Effector memory CD8-positive, alpha-beta T cell (primary cell): ENCODE data around the gene PPIF.

Experiments
- ATAC-seq: fragments of 150-1000 bp; cut with Tn5 transposase; replicated peaks from 2 replicates; pipeline ENCODE4 v1.10.0; 2021; ENCODE audit warnings: mild to moderate bottlenecking, moderate library complexity
- DNase-seq, 3 experiments: peaks; one replicate each; pipeline ENCODE4 v3.0.0; 2021
- H3K27ac Mint-ChIP-seq, 2 donors: one replicate each; pipeline ENCODE4 v1.8.0; 2022; ENCODE audit warnings: mild to moderate bottlenecking in 2 of 2, mixed read lengths in 2 of 2, moderate library complexity in 2 of 2
- H3K27me3 Mint-ChIP-seq, 2 donors: one replicate each; pipeline ENCODE4 v1.8.0; 2022; ENCODE audit warnings: mixed read lengths in 2 of 2
- H3K36me3 Mint-ChIP-seq: one replicate; pipeline ENCODE4 v1.8.0; 2022; ENCODE audit warnings: mild to moderate bottlenecking, moderate library complexity, mixed read lengths; ENCODE audit not compliant: insufficient read depth
- H3K4me1 Mint-ChIP-seq, 2 donors: one replicate each; pipeline ENCODE4 v1.8.0; 2022; ENCODE audit warnings: low read depth in 2 of 2, mixed read lengths in 2 of 2
- H3K4me3 Mint-ChIP-seq, 2 donors: one replicate each; pipeline ENCODE4 v1.8.0; 2022; ENCODE audit warnings: mild to moderate bottlenecking in 2 of 2, mixed read lengths in 2 of 2, moderate library complexity in 2 of 2
- H3K9me3 Mint-ChIP-seq, 2 donors: one replicate each; pipeline ENCODE4 v1.8.0; 2022; ENCODE audit warnings: mixed read lengths in 2 of 2

Gene PPIF

GRCh38 chr10:79379512-79380124, 32.3 kb downstream of the PPIF start:
- Mint-ChIP-seq H3K27ac (no peak overlapping the region), H3K4me3 (no peak overlapping the region), H3K4me1 (peaks cover 2% of the 10 kb centered on the region in 2 donors), H3K27me3 (no peaks in the 10 kb centered on the region), H3K9me3 (no peaks in the 10 kb centered on the region), H3K36me3 (no peaks in the 10 kb centered on the region)
- DNase-seq (no peak), ATAC-seq (no peak)

GRCh38 chr10:79380125-79380945, 33.1 kb downstream of the PPIF start:
- no peak for DNase-seq
- Mint-ChIP-seq H3K27ac (no peak overlapping the region), H3K4me1 (no peaks in the 10 kb centered on the region), H3K36me3 (no peaks in the 10 kb centered on the region), H3K9me3 (no peaks in the 10 kb centered on the region), H3K4me3 (no peak overlapping the region), H3K27me3 (no peaks in the 10 kb centered on the region)
- no peak for ATAC-seq

- H3K9me3 Mint-ChIP-seq: no peaks in the 10 kb centered on the region
- DNase-seq (no peak), ATAC-seq (no peak)
- H3K4me1 Mint-ChIP-seq: no peaks in the 10 kb centered on the region
- no peak overlapping the region for H3K27ac Mint-ChIP-seq
- no peak overlapping the region for H3K4me3 Mint-ChIP-seq
- no peaks in the 10 kb centered on the region for H3K27me3 Mint-ChIP-seq
- no peaks in the 10 kb centered on the region for H3K36me3 Mint-ChIP-seq
Observed at GRCh38 chr10:79380946-79381721, 33.9 kb downstream of the PPIF start.

GRCh38 chr10:79381804-79382221, 34.5 kb downstream of the PPIF start:
- Mint-ChIP-seq H3K4me3 (no peak overlapping the region), H3K36me3 (no peaks in the 10 kb centered on the region), H3K27ac (no peak overlapping the region), H3K27me3 (no peaks in the 10 kb centered on the region), H3K9me3 (no peaks in the 10 kb centered on the region), H3K4me1 (peaks cover 0 to 1% of the 10 kb centered on the region in 2 donors)
- DNase-seq: no peak
- ATAC-seq: no peak

- no peak overlapping the region for H3K4me3 Mint-ChIP-seq
- no peak for DNase-seq
- no peaks in the 10 kb centered on the region for H3K9me3 Mint-ChIP-seq
- no peaks in the 10 kb centered on the region for H3K36me3 Mint-ChIP-seq
- H3K4me1 Mint-ChIP-seq: peaks cover 0 to 1% of the 10 kb centered on the region in 2 donors
- no peaks in the 10 kb centered on the region for H3K27me3 Mint-ChIP-seq
- H3K27ac Mint-ChIP-seq: no peak overlapping the region
- no peak for ATAC-seq
Observed at GRCh38 chr10:79382491-79382941, 35.2 kb downstream of the PPIF start.

- H3K9me3 Mint-ChIP-seq: no peaks in the 10 kb centered on the region
- H3K4me1 Mint-ChIP-seq: peaks cover 0 to 1% of the 10 kb centered on the region in 2 donors
- H3K4me3 Mint-ChIP-seq: no peak overlapping the region
- no peaks in the 10 kb centered on the region for H3K27me3 Mint-ChIP-seq
- DNase-seq: no peak
- no peaks in the 10 kb centered on the region for H3K36me3 Mint-ChIP-seq
- ATAC-seq: no peak
- no peak overlapping the region for H3K27ac Mint-ChIP-seq
Observed at GRCh38 chr10:79383974-79384606, 36.8 kb downstream of the PPIF start.

GRCh38 chr10:79384773-79385391, 37.6 kb downstream of the PPIF start:
- no peaks in the 10 kb centered on the region for H3K27me3 Mint-ChIP-seq
- no peak overlapping the region for H3K27ac Mint-ChIP-seq
- H3K9me3 Mint-ChIP-seq: no peaks in the 10 kb centered on the region
- peaks cover 0 to 1% of the 10 kb centered on the region in 2 donors for H3K4me1 Mint-ChIP-seq
- no peak for ATAC-seq
- no peaks in the 10 kb centered on the region for H3K36me3 Mint-ChIP-seq
- DNase-seq: no peak
- H3K4me3 Mint-ChIP-seq: no peak overlapping the region

GRCh38 chr10:79385392-79385795, 38.1 kb downstream of the PPIF start:
- H3K36me3 Mint-ChIP-seq: no peaks in the 10 kb centered on the region
- ATAC-seq: no peak

GRCh38 chr10:79385804-79386531, 38.7 kb downstream of the PPIF start:
- H3K36me3 Mint-ChIP-seq: no peaks in the 10 kb centered on the region
- peaks cover 0 to 2% of the 10 kb centered on the region in 2 donors for H3K4me1 Mint-ChIP-seq
- ATAC-seq (no peak), DNase-seq (no peak)
- H3K27me3 Mint-ChIP-seq: no peaks in the 10 kb centered on the region
- H3K9me3 Mint-ChIP-seq: no peaks in the 10 kb centered on the region
- no peak overlapping the region for H3K27ac Mint-ChIP-seq
- no peak overlapping the region for H3K4me3 Mint-ChIP-seq

More at GRCh38 chr10:79385392-79385795, 38.1 kb downstream of the PPIF start:
- Mint-ChIP-seq H3K4me3 (no peak overlapping the region), H3K9me3 (no peaks in the 10 kb centered on the region), H3K4me1 (peaks cover 0 to 1% of the 10 kb centered on the region in 2 donors), H3K27ac (no peak overlapping the region), H3K27me3 (no peaks in the 10 kb centered on the region)
- DNase-seq: no peak

GRCh38 chr10:79386637-79387465, 39.6 kb downstream of the PPIF start:
- no peaks in the 10 kb centered on the region for H3K27me3 Mint-ChIP-seq
- no peaks in the 10 kb centered on the region for H3K9me3 Mint-ChIP-seq
- DNase-seq: no peak
- H3K4me3 Mint-ChIP-seq: no peak overlapping the region
- no peak overlapping the region for H3K27ac Mint-ChIP-seq
- peaks cover 0 to 4% of the 10 kb centered on the region in 2 donors for H3K4me1 Mint-ChIP-seq
- no peak for ATAC-seq
- no peaks in the 10 kb centered on the region for H3K36me3 Mint-ChIP-seq

GRCh38 chr10:79387466-79387973, 40.3 kb downstream of the PPIF start:
- Mint-ChIP-seq H3K4me1 (peaks cover 0 to 4% of the 10 kb centered on the region in 2 donors), H3K9me3 (no peaks in the 10 kb centered on the region), H3K27ac (no peak overlapping the region), H3K4me3 (no peak overlapping the region), H3K36me3 (no peaks in the 10 kb centered on the region), H3K27me3 (no peaks in the 10 kb centered on the region)
- no peak for ATAC-seq
- no peak for DNase-seq
